ENCODE data around the gene ZNF777. TPM values are rescaled to one million over a fixed set of nuclear protein-coding genes. Genes with fewer than 3 reads are reported as not detected.

The ZNF777 gene
- polyA plus RNA-seq, 2 of the 4 experiments (the other 2 are of a cell fraction) = 5.4 to 10.5 TPM

DNA sequence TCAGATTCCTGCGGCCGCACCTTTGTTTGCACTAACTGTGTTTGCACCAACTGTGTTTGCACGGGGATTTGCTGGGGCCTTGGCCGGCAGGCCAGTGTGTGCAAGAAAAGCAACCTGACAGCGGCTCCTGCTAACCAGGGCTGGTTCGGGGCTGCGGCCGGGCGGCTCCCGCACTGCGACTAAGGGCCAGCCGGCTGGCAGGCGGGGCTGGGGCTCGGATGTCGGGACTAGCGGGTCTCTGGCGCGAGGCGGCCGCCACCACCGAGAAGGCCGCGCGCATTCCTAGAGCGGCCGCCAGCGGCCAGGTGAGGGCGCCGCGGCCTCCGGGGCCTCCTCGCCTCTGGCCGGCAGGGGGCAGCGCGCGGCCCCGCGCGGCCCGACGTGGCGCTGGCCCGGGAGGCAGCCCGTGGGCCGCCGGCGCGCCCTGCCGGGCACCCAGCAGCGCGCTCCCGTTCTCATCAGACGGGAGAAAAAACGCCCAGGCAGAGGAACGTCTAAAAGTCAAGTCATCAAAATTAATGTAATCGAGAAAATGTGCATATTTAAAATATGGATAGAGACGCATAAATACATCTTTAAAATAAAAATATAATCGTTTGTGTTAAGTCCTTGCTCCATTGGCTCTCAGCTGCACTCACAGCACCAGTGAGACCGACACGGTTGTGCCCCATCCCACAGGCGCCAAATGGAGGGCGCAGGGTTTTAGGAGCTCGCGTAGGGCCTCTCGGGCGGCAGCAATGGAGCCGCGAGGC is 38.5 kb downstream of the ZNF777 start (continued):
- TF ChIP-seq, protein P1, sequence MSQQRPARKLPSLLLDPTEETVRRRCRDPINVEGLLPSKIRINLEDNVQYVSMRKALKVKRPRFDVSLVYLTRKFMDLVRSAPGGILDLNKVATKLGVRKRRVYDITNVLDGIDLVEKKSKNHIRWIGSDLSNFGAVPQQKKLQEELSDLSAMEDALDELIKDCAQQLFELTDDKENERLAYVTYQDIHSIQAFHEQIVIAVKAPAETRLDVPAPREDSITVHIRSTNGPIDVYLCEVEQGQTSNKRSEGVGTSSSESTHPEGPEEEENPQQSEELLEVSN (IDR thresholded peaks at IDR 0.05; ENCODE audit: borderline replicate concordance, low read depth) = peak; percentile 61; the same call in 1 of the 2 replicates
- TF ChIP-seq RCOR1 (IDR thresholded peaks at IDR 0.05; ENCODE audit: low read depth, low read length) = no peak

DNA sequence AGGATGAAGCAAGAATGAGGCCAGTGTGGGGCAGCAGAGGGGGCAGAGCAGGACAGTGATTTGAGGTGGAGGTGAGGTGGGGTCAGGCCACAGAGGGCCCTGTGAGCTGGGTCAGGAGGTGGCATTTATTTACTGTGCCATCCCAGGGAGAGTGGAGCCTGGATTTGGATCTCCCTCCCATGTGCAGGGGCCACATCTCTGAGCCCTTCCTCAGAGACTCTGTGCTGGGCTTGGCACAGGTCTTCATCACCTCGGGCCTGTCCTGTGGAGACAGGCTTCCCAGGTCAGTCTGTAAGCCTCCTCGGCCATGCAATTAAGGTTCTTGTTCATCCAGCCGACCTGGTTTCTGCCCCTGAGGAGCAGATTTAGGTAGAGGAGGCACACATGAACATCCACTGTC is 40.9 kb downstream of the ZNF777 start:
- DNase-seq (ENCODE audit: low read depth in 1 of 2, low spot score in 1 of 2) (no peak), FAIRE-seq (no peak), ATAC-seq (no peak)
- Histone ChIP-seq H3K4me2 (no peak overlapping the region), H3K27ac (no peak overlapping the region), H3K4me1 (no peaks in the 10 kb centered on the region), H3K4me3 (no peak overlapping the region), H3K9me3 (no peaks in the 10 kb centered on the region)
- POLR2A ChIA-PET = no interaction called here
- TF ChIP-seq RAD21 (conservative IDR thresholded peaks at IDR 0.05 in 1 of 2, IDR thresholded peaks at IDR 0.05 in 1 of 2) = no peak
- TF ChIP-seq, protein P2, sequence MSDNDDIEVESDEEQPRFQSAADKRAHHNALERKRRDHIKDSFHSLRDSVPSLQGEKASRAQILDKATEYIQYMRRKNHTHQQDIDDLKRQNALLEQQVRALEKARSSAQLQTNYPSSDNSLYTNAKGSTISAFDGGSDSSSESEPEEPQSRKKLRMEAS (IDR thresholded peaks at IDR 0.05) = no peak
- no peak for TF ChIP-seq FOXS1 (CRISPR knock-in tag; IDR thresholded peaks at IDR 0.05)
- TF ChIP-seq CHD4 (IDR thresholded peaks at IDR 0.05; ENCODE audit: borderline replicate concordance) = no peak
- TF ChIP-seq FOSB (CRISPR knock-in tag; IDR thresholded peaks at IDR 0.05) = no peak
- TF ChIP-seq NR3C1 (IDR thresholded peaks at IDR 0.05) = no peak
- no peak for TF ChIP-seq RNF2 (IDR thresholded peaks at IDR 0.05; ENCODE audit: borderline replicate concordance, low read depth)
- TF ChIP-seq CHD2 (IDR thresholded peaks at IDR 0.05; ENCODE audit: low read length, partially characterized antibody) = no peak
- no peak for TF ChIP-seq RARB (CRISPR knock-in tag; IDR thresholded peaks at IDR 0.05)
- no peak for TF ChIP-seq BHLHE40 (IDR thresholded peaks at IDR 0.05; ENCODE audit: low read depth, low read length)
- TF ChIP-seq TP53 (CRISPR knock-in tag; IDR thresholded peaks at IDR 0.05) = no peak
- no peak for TF ChIP-seq CBX8 (IDR thresholded peaks at IDR 0.05)
- no peak for TF ChIP-seq MAZ (IDR thresholded peaks at IDR 0.05; ENCODE audit: borderline replicate concordance, low read depth, low read length)
- TF ChIP-seq SREBF2 (IDR thresholded peaks at IDR 0.05) = no peak
- no peak for TF ChIP-seq GATA3 (IDR thresholded peaks at IDR 0.05; ENCODE audit: borderline replicate concordance)
- no peak for TF ChIP-seq NFE2L2 (conservative IDR thresholded peaks at IDR 0.05; ENCODE audit: low read length)
- no peak for TF ChIP-seq CBX2 (IDR thresholded peaks at IDR 0.05; ENCODE audit: borderline replicate concordance, low read depth)
- TF ChIP-seq, protein P3, sequence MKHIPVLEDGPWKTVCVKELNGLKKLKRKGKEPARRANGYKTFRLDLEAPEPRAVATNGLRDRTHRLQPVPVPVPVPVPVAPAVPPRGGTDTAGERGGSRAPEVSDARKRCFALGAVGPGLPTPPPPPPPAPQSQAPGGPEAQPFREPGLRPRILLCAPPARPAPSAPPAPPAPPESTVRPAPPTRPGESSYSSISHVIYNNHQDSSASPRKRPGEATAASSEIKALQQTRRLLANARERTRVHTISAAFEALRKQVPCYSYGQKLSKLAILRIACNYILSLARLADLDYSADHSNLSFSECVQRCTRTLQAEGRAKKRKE (CRISPR knock-in tag; IDR thresholded peaks at IDR 0.05; ENCODE audit: low read depth) = no peak
- TF ChIP-seq CEBPB (IDR thresholded peaks at IDR 0.05) = no peak
- CTCF ChIA-PET = no interaction called here
- 22% methylated on average over 3 of the region's 3 CpGs for WGBS (ENCODE audit: missing lambda C conversion rate)

DNA sequence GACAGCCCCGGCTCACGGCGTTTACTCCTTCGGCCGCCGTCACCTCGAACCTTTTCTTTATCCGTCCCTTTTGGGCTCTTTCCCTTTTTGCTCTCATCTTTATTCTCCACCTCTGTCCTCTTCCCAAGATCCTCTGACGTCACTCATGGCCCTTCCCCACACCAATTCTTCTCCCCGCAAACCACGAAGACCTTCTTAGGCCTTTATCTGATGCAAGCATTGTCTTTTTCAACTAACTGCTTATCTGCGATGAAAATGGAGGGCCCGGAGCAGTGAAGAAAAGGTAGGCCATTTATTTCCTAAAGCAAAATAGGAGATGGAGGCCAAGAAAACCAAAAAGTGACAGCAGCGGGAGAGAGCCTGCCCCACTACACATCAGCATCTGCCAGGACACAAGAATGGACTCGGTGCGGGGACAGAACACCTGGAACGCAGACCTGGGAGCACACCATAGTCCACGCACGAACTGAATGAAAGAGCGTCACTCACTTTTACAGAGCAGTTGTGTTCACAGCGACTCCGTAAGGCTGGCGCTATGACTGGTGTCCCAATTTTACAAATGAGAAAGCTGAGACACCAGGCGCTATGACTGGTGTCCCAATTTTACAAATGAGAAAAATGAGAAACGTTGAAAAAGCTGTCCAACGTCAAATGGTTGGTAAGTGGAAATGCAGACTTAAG is 45.3 kb downstream of the ZNF777 start:
- POLR2A ChIA-PET = no interaction called here
- FAIRE-seq = no peak
- Histone ChIP-seq H3K4me2 (no peak overlapping the region), H3K4me3 (no peak overlapping the region), H3K27ac (no peak overlapping the region), H3K4me1 (no peaks in the 10 kb centered on the region), H3K9me3 (no peaks in the 10 kb centered on the region)
- 80% methylated on average over 26 of the region's 26 CpGs for WGBS (ENCODE audit: missing lambda C conversion rate)
- CTCF ChIA-PET = interaction anchor here (0.9 kb wide), 1 partner anchor 13 kb away, joined by 3 read pairs; no protein-coding TSS in a partner anchor
- TF ChIP-seq ZSCAN20 (CRISPR knock-in tag; IDR thresholded peaks at IDR 0.05) (no peak), FOXS1 (CRISPR knock-in tag; IDR thresholded peaks at IDR 0.05) (no peak), CBX2 (IDR thresholded peaks at IDR 0.05; ENCODE audit: borderline replicate concordance, low read depth) (no peak), SMC3 (IDR thresholded peaks at IDR 0.05) (no peak), TP53 (CRISPR knock-in tag; IDR thresholded peaks at IDR 0.05) (no peak), CEBPB (IDR thresholded peaks at IDR 0.05) (no peak), GATA3 (IDR thresholded peaks at IDR 0.05; ENCODE audit: borderline replicate concordance) (no peak), BHLHE40 (IDR thresholded peaks at IDR 0.05; ENCODE audit: low read depth, low read length) (no peak)
- TF ChIP-seq, protein P3 (CRISPR knock-in tag; IDR thresholded peaks at IDR 0.05; ENCODE audit: low read depth) = no peak
- TF ChIP-seq, protein P4, sequence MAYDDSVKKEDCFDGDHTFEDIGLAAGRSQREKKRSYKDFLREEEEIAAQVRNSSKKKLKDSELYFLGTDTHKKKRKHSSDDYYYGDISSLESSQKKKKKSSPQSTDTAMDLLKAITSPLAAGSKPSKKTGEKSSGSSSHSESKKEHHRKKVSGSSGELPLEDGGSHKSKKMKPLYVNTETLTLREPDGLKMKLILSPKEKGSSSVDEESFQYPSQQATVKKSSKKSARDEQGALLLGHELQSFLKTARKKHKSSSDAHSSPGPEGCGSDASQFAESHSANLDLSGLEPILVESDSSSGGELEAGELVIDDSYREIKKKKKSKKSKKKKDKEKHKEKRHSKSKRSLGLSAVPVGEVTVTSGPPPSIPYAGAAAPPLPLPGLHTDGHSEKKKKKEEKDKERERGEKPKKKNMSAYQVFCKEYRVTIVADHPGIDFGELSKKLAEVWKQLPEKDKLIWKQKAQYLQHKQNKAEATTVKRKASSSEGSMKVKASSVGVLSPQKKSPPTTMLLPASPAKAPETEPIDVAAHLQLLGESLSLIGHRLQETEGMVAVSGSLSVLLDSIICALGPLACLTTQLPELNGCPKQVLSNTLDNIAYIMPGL (CRISPR knock-in tag; IDR thresholded peaks at IDR 0.05; ENCODE audit: borderline replicate concordance) = no peak
- DNase-seq (ENCODE audit: low read depth in 1 of 2, low spot score in 1 of 2) = no peak
- ATAC-seq = no peak
